GM19395 (cell line): ENCODE results near the gene HACE1.

Experiments used
- ATAC-seq: cut with Tn5 transposase; IDR thresholded peaks from one replicate; pipeline ENCODE4 v1.9.1; 2021; ENCODE audit warnings: mild to moderate bottlenecking, moderate library complexity; ENCODE audit not compliant: unreplicated experiment

The HACE1 gene

DNA sequence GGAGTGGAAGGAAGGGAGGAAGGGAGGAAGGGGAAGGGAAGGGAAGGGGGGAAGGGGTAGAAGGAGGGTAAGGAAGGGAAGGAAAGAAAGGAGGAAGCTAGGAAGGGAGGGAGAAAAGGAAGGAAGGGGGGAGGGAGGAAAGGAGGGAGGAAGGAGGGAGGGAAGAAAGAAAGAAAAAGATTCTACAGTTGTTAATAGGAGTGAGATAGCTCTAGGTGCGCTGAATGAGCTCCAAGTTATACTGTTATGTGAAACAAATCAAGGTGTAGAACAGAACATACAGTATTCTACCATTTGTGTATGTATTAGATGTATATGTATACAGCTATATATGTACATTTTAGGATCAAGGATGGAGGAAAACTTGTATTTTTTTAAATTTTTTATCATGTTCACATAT is 167.7 kb downstream of the HACE1 start:
- ATAC-seq: no peak

DNA sequence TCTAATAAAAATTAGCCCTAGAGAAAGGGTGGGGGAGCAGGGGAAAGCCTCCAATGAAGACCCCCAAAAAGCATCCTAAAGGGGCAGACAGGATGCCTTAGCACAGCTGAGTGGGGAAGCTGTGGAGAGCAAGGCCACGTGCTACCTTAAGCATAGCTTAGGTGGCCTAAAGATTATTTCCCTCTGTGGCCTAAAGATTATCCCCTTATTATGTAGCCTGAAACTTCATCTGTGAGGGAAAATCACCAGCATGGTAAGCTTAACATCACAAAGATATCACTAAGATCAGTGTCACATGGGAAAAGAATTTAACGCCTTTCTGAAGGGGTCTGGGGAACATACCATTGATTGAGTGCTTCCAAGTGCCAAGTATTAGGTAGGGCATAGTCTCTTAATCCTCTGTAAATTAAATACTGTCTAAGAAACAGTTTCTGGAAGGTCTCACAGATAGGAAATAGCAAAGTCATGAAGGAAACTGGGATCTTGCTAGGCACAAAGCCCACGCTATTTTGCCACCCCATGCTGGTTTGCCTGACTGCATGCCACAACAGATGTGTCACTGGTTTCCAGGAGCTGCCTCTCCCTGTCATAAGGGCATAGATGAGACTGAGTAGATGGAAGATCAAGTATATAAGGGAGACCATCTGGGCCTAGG is 170.0 kb downstream of the HACE1 start:
- ATAC-seq: no peak

- ATAC-seq: no peak
Observed at GRCh38 chr6:104688283-104688969, 171.3 kb downstream of the HACE1 start.

- ATAC-seq: no peak
Observed at GRCh38 chr6:104686550-104687175, 173.1 kb downstream of the HACE1 start.

DNA sequence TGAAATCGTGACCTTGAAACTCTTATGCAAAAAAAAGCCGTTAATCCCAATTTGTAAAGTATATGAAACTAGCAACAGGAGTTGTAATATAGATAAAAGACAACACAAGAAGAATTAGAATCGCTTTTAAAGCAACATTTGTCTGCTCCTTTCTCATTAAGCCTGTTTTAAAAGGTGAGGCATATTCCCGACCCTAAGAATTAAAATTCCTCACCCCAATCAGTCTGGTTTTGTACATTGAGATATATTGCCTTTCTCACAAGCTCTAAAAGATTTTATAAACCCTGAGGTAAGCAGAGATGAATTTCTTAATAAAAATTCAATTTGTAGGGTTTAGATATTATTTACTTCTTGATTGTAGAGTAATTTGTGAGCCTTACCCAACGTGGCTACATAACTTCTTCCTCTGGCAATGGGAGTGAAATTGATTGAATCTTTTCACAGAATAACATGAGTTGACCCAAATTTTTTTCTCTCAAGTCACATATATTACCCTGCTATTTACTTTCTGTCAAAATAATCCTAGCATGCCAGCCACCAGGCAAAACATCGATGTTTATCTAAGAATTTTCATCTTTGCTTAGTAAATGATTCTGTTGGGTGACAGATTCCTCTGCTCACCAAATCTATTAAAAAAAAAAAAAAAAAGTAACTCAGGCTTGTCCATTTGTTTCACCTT is 173.7 kb downstream of the HACE1 start:
- ATAC-seq: no peak

DNA sequence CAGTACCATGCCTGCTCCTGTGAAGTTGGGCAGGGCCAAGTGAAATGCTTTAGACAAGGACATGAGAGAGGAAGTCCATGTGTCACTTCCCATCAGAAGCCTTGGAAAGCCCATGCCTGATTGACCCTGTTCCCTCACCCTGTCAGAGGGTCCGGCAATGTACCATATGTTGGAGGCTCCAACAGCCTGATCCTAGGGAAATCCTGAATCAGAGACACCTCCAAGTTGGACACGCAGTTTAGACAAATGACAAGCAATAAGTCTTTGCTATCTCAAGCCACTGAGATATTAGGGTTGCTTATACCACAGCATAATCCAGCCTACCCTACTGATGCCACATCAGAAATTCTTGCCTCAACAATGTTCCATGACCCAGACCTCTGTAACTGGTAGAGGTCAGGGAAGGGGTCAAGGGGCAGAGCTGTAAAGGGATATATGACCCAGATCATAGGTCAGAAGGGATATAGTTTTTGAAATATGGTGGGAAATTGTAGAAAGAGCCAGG is 174.8 kb downstream of the HACE1 start:
- ATAC-seq: no peak

DNA sequence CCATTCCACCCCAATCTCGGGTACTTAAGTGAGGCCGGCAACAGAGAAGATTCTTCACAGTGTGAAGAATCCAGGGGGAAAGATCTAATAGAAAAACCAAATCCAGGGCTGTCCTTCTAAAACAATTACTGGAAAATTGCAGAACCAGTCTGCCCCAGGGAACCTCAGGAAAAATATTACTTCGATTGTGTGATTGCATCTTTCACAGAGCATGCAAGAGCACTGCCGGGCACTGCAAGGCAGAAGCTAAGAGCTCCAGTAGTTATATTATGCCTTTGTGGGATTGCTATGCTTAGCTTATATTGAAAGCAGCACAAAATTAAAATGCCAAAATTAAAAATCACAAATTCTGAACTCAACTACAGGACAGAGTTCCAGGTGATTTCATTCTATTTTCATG is 175.9 kb downstream of the HACE1 start:
- no peak for ATAC-seq

DNA sequence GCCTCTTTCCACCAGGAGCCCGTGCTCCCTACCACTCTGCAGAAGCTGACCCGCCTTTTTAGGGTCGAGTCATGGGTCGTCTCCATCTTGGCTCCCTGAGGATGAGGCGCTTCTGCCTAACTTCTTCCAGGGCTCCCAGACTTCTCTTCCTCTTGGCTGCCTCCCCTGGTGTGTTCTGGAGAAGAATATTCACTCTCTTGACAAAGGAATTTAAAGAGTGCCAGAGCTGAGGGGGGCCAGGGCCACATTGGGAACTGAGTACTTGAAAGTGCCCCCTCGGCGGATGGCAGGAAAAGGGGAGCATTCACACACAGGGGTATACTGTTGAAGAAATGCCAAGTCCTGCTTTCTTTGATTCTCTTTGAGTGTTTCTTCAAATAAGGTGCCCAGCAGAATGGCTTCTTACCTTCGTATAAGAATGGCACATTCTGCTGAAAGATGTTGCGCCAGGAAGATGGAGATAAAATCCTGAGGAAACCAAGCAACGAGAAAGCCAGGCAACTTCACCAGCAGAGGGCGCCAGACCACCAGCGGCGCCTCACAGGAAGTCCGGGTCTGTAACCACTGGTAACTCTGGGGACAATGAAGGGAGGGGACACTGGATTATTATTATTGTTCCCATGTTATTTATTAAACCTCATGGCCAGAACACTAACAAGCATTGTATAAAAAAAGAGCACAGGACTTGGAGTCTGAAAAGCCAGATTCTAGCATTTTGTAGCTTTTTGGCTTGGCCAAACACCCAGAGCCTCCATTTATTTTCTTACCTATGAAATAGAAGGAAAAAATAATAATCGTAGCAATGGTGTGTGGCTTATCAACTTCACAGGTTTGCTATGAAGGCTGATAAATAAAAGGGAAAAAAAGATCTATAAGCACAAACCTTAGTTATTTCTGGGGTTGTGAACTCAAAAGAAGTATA is 176.7 kb downstream of the HACE1 start:
- peak; percentile 87 for ATAC-seq

- ATAC-seq: no peak
Observed at GRCh38 chr6:104680539-104680938, 179.2 kb downstream of the HACE1 start.

DNA sequence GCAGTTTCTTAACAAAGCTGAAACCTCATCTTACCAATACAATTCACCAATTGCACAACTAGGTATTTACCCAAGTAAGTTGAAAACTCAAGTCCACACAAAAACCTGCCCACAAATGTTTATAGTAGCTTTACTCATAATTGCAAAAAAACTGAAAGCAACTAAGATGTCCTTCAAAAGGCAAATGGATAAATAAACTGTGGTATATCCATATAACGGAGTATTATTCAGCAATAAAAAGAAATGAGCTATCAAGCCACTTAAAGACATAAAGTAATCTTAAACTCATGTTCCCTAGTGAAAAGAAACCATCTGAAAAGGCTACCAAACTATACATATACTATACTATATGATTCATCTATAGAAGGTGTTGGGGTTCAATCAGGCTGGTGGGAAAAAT is 179.7 kb downstream of the HACE1 start:
- ATAC-seq: no peak
